Chondrocyte (in vitro differentiated cells): ENCODE data around the gene FXYD2. TPM values are rescaled to one million over a fixed set of nuclear protein-coding genes. Genes with fewer than 3 reads are reported as not detected.

ENCODE experiments used
- DNase-seq: peaks from one replicate; pipeline ENCODE4 v3.0.0; 2021; ENCODE audit warnings: mixed read lengths, low spot score
- H3K27ac Mint-ChIP-seq: one replicate; pipeline ENCODE4 v1.8.0; 2021; ENCODE audit warnings: mild to moderate bottlenecking, moderate library complexity, mixed read lengths; ENCODE audit not compliant: unreplicated experiment
- H3K27me3 Mint-ChIP-seq: 2 replicates; pipeline ENCODE4 v1.8.0; 2021; ENCODE audit warnings: low read depth, mixed read lengths
- H3K36me3 Mint-ChIP-seq: 2 replicates; pipeline ENCODE4 v1.8.0; 2021; ENCODE audit warnings: low read depth, mixed read lengths
- H3K4me1 Mint-ChIP-seq: 2 replicates; pipeline ENCODE4 v1.8.0; 2021; ENCODE audit warnings: low read depth, mild to moderate bottlenecking, mixed read lengths
- H3K4me3 Mint-ChIP-seq: one replicate; pipeline ENCODE4 v1.8.0; 2021; ENCODE audit warnings: mild to moderate bottlenecking, moderate library complexity, mixed read lengths; ENCODE audit not compliant: unreplicated experiment
- H3K9me3 Mint-ChIP-seq: 2 replicates; pipeline ENCODE4 v1.8.0; 2021; ENCODE audit warnings: low read depth, mixed read lengths
- total RNA-seq: library from RNA; stranded (reverse); gene quantifications from 3 replicates; pipeline ENCODE4 v1.2.1, GENCODE V29; 2021
- TF ChIP-seq, protein P1 (sequence below): fragments of 200-600 bp; sonication (generic); IDR thresholded peaks from 2 replicates; pipeline ENCODE4 v1.5.0; 2021; ENCODE audit warnings: antibody characterized with exemption, mild to moderate bottlenecking, moderate library complexity

Gene FXYD2
- total RNA-seq, 1 donor from 2014 or later = not detected

DNA sequence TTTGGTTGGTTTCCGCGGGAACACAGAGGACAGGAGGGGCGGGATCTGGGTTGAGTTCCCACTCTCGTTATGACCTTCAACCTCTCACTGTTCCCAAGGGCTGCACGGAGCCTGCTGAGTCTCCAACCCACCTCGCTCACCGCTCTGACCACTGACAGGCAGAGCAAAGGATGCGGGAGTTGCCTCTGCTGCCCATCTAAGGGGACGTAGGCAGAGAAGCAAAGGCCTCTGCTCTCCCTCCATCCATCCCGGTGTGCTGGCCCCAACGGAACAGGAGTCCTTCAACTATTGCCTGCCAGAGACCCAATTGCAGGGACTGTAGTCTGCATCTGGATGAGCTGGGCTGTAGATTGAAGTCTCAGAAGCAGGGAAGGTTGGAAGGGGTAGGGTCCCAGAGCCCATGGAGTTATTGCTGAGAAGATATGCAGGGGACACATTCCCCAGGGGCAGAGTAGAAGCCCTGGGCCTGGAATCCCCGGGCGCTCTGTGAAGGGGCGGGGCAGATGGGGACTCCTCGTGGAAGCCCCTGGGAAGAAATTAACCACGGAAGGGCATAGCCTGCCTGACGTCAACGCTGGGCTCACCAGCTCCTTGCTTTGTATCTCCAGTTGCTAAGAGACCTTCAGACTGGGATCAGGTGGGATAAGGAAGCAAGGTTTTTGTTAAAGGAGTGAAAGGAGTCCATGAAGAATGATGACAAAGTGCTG, 12.7 kb upstream of the FXYD2 start:
- Mint-ChIP-seq H3K27ac (no peak overlapping the region), H3K4me1 (no peaks in the 10 kb centered on the region), H3K36me3 (no peaks in the 10 kb centered on the region), H3K9me3 (no peaks in the 10 kb centered on the region), H3K4me3 (no peak overlapping the region), H3K27me3 (peaks cover 14% of the 10 kb centered on the region)
- TF ChIP-seq, protein P1, sequence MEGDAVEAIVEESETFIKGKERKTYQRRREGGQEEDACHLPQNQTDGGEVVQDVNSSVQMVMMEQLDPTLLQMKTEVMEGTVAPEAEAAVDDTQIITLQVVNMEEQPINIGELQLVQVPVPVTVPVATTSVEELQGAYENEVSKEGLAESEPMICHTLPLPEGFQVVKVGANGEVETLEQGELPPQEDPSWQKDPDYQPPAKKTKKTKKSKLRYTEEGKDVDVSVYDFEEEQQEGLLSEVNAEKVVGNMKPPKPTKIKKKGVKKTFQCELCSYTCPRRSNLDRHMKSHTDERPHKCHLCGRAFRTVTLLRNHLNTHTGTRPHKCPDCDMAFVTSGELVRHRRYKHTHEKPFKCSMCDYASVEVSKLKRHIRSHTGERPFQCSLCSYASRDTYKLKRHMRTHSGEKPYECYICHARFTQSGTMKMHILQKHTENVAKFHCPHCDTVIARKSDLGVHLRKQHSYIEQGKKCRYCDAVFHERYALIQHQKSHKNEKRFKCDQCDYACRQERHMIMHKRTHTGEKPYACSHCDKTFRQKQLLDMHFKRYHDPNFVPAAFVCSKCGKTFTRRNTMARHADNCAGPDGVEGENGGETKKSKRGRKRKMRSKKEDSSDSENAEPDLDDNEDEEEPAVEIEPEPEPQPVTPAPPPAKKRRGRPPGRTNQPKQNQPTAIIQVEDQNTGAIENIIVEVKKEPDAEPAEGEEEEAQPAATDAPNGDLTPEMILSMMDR = no peak
- DNase-seq = peak; percentile 53

DNA sequence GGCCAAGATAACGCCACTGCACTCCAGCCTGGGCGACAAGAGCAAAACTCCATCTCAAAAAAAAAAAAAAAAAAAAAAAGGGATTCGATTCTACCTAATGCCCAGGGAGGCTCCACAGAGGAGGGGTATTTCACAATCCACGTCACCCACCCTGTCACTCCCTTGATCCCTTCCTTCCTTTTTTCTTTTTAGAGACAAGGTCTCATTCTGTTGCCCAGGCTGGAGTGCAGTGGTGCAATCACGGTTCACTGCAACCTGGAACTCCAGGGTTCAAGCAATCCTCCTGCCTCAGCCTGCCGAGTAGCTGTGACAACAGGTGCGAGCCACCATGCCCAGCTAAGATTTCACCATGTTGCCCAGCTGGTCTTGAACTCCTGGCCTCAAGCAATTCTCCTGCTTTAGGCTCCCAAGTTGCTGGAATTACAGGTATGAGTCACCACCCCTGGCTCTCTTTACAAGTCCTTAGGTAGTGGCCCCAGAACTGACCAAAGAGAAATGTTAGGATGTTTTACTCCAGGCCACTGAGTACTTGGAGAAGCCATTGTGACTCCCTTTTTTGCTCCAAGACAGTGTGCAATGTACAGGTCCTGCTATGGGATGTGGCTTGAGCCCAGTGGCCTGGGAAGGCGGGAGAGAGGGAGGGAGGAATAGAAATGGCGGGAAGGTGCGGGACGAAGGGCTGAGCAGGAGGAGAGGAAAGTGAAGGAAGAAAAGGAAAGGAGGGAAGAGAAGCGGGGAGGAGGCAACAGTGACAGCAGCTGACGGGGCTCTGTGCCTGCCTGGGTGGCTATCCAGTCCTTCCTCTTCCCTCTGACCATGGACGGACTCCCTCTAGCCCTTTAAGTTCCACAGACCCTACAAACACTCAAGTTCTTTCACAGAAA, 11.8 kb upstream of the FXYD2 start:
- H3K9me3 Mint-ChIP-seq = no peaks in the 10 kb centered on the region
- H3K27ac Mint-ChIP-seq = peak overlapping the region; percentile 15
- no peak for DNase-seq
- H3K27me3 Mint-ChIP-seq = peaks cover 14% of the 10 kb centered on the region
- H3K4me3 Mint-ChIP-seq = no peak overlapping the region
- H3K36me3 Mint-ChIP-seq = no peaks in the 10 kb centered on the region
- TF ChIP-seq, protein P1 = no peak
- H3K4me1 Mint-ChIP-seq = no peaks in the 10 kb centered on the region

DNA sequence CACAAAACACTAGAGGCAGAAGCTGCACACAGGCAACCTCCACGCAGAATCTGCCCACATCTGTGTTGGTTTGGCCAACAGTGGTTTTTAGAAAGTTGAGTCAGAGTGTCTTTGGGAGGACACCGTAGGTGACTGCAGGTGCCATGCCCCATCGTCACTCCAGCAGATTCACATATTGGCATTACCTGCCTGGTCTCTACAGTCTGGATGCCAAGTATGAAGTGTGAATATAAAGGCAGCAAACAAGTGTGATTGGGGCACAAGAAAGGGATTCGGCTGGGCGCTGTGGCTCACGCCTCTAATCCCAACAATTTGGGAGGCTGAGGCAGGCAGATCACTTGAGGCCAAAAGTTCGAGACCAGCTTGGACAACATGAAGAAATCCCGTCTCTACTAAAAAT, 11.0 kb upstream of the FXYD2 start:
- no peak for DNase-seq
- H3K4me1 Mint-ChIP-seq = no peaks in the 10 kb centered on the region
- H3K4me3 Mint-ChIP-seq = no peak overlapping the region
- no peak overlapping the region for H3K27ac Mint-ChIP-seq
- TF ChIP-seq, protein P1 = no peak
- H3K9me3 Mint-ChIP-seq = no peaks in the 10 kb centered on the region
- H3K36me3 Mint-ChIP-seq = no peaks in the 10 kb centered on the region
- peaks cover 14% of the 10 kb centered on the region for H3K27me3 Mint-ChIP-seq

DNA sequence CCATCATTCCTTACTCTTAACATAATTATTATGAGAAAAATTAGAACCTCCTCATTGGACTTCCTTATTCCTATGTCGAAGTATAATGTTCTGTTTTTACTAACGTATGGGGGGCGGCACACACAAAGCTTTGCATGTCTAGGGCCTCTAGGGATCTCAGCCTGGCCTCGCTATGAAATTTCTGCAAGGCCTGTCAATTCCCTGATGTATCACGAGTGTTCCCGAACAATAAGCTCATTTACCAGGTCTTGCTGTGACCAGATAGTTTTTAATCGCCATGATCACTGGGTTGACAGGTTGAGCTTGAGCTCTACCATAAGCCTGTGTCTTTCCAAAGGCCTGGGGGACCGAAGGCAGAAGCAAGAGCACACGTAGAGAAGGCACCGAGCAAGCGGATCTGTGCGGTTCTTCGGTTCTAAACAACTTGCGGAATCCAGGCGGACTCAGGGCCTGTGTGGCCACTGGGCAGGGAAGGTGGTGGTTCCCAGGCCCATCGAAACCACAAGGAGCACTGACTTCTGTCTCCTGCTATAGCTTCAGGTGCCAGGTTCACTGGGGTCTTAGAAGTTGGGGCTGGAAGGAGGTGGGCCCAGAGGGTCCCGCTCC, 10.4 kb upstream of the FXYD2 start:
- no peaks in the 10 kb centered on the region for H3K36me3 Mint-ChIP-seq
- no peak overlapping the region for H3K4me3 Mint-ChIP-seq
- peaks cover 2% of the 10 kb centered on the region for H3K4me1 Mint-ChIP-seq
- H3K27ac Mint-ChIP-seq = no peak overlapping the region
- H3K27me3 Mint-ChIP-seq = peaks cover 14% of the 10 kb centered on the region
- TF ChIP-seq, protein P1 = no peak
- no peak for DNase-seq
- no peaks in the 10 kb centered on the region for H3K9me3 Mint-ChIP-seq
